ENCODE data around the gene NDE1. TPM values are rescaled to one million over a fixed set of nuclear protein-coding genes. Genes with fewer than 3 reads are reported as not detected.
A peak's percentile ranks its signal among the peaks of the same experiment; 100 is the strongest.

Gene NDE1
- total RNA-seq, 1 donor from 2014 or later, result 55.0 TPM

- Histone ChIP-seq H3K9me3 (no peaks in the 10 kb centered on the region), H3K36me3 (no peaks in the 10 kb centered on the region), H3K27me3 (no peaks in the 10 kb centered on the region), H3K4me3 (no peak overlapping the region), H3K27ac (no peak overlapping the region), H3K4me1 (no peaks in the 10 kb centered on the region)
- DNase-seq (ENCODE audit: extremely low spot score in 2 of 2), result no peak
- TF ChIP-seq CTCF (IDR thresholded peaks at IDR 0.05), result no peak
- peak in 1 of 2 donors; percentile 67 for TF ChIP-seq POLR2AphosphoS5 (IDR thresholded peaks at IDR 0.05; ENCODE audit: insufficient read depth in 1 of 2, low read depth in 1 of 2)
- intact Hi-C loops (cut with DNase I), result no loop called here
These were observed 123.9 kb downstream of the NDE1 start for GRCh38 chr16:15773968-15774367.

- H3K4me3 ChIP-seq, result no peak overlapping the region
- H3K36me3 ChIP-seq, result no peaks in the 10 kb centered on the region
- TF ChIP-seq CTCF (IDR thresholded peaks at IDR 0.05) (no peak), POLR2A (IDR thresholded peaks at IDR 0.05) (no peak), POLR2AphosphoS5 (IDR thresholded peaks at IDR 0.05; ENCODE audit: insufficient read depth in 1 of 2, low read depth in 1 of 2) (no peak)
- no peak for DNase-seq (ENCODE audit: extremely low spot score in 2 of 2)
- no peaks in the 10 kb centered on the region for H3K9me3 ChIP-seq
- H3K4me1 ChIP-seq, result no peaks in the 10 kb centered on the region
- H3K27me3 ChIP-seq, result no peaks in the 10 kb centered on the region
- intact Hi-C loops (cut with DNase I), result no loop called here
- no peak overlapping the region for H3K27ac ChIP-seq
These were observed 125.2 kb downstream of the NDE1 start for GRCh38 chr16:15775209-15775608.

- Histone ChIP-seq H3K9me3 (no peaks in the 10 kb centered on the region), H3K4me3 (no peak overlapping the region), H3K4me1 (no peaks in the 10 kb centered on the region), H3K27ac (no peak overlapping the region), H3K36me3 (no peaks in the 10 kb centered on the region), H3K27me3 (no peaks in the 10 kb centered on the region)
- DNase-seq (ENCODE audit: extremely low spot score in 2 of 2), result no peak
- intact Hi-C loops (cut with DNase I), result no loop called here
- TF ChIP-seq POLR2A (IDR thresholded peaks at IDR 0.05) (no peak), POLR2AphosphoS5 (IDR thresholded peaks at IDR 0.05; ENCODE audit: insufficient read depth in 1 of 2, low read depth in 1 of 2) (no peak), CTCF (IDR thresholded peaks at IDR 0.05) (no peak)
These were observed 125.7 kb downstream of the NDE1 start for GRCh38 chr16:15775663-15776304.

MicroRNAs within 50 kb of the gene (microRNA counts, 767-probe panel; counts per million panel counts)
- 238 to 261 counts per million in 2 donors for microRNA hsa-miR-484

Other genes starting within 250 kb of the NDE1 start
- gene BMERB1, start 215.7 kb upstream of the NDE1 start, total RNA-seq, result 46.9 TPM
- gene MARF1, start 7.1 kb upstream of the NDE1 start, total RNA-seq, result 39.0 TPM
- gene MYH11, start 206.8 kb downstream of the NDE1 start, total RNA-seq, result 822 TPM
- gene CEP20, start 238.4 kb downstream of the NDE1 start, total RNA-seq, result 28.2 TPM